ENCODE results near the gene XXYLT1. TPM values are rescaled to one million over a fixed set of nuclear protein-coding genes. Genes with fewer than 3 reads are reported as not detected.

Gene XXYLT1
- total and polyA plus RNA-seq, 2 of the 4 experiments (the other 2 are of a cell fraction) = 14.7 to 18.1 TPM

- Histone ChIP-seq H3K4ac (ENCODE audit: low read depth, low read length) (peak overlapping the region; percentile 77; the same call in 1 of the 2 replicates), H2AFZ (replicated peaks; ENCODE audit: low read length, poor library complexity) (no peak overlapping the region), H3K4me3 (ENCODE audit: insufficient read depth, low read depth, low read length) (no peak overlapping the region), H3K9me3 (ENCODE audit: control insufficient read depth, insufficient read depth, low read length) (no peaks in the 10 kb centered on the region), H3K4me2 (ENCODE audit: low read depth, low read length) (peak overlapping the region; percentile 72; the same call in 1 of the 2 replicates), H4K8ac (ENCODE audit: low read depth in 2 of 2, low read length in 2 of 2) (peak overlapping the region in 1 of 2 experiments; percentile 80; a peak in 2 of 4 replicates), H3K4me1 (ENCODE audit: control insufficient read depth, insufficient read depth, low read length) (peaks cover 20% of the 10 kb centered on the region), H3K18ac (ENCODE audit: low read depth, low read length) (peak overlapping the region; percentile 34; the same call in 1 of the 2 replicates), H3K9ac (ENCODE audit: low read depth, low read length) (no peak overlapping the region), H3K27ac (ENCODE audit: insufficient read depth, low read length) (no peak overlapping the region), H4K91ac (ENCODE audit: insufficient read depth, low read depth, low read length) (no peak overlapping the region), H2BK120ac (ENCODE audit: low read depth, low read length) (peak overlapping the region; percentile 66; the same call in 1 of the 2 replicates), H3K14ac (replicated peaks; ENCODE audit: low read depth, low read length) (peak overlapping the region; percentile 66), H3K56ac (ENCODE audit: extremely low read depth, insufficient read depth, low read length) (no peak overlapping the region), H3K9me1 (ENCODE audit: insufficient read depth, low read length) (peaks cover 13% of the 10 kb centered on the region), H2AK5ac (ENCODE audit: low read depth, low read length) (no peak overlapping the region), H2BK5ac (ENCODE audit: low read depth, low read length, poor library complexity, severe bottlenecking) (no peak overlapping the region), H2AK9ac (replicated peaks; ENCODE audit: low read depth, low read length, poor library complexity) (no peak overlapping the region), H3K23ac (ENCODE audit: low read depth, low read length) (0 out of 2 replicates have a peak overlapping the region, but pooled peaks have one; percentile 41), H2BK15ac (ENCODE audit: low read depth, low read length) (no peak overlapping the region), H2BK20ac (ENCODE audit: low read depth, low read length) (peak overlapping the region; percentile 22; the same call in 1 of the 2 replicates), H3K79me1 (ENCODE audit: low read depth in 1 of 2, low read length in 2 of 2) (peaks cover 31 to 42% of the 10 kb centered on the region in 2 experiments), H3K27me3 (ENCODE audit: control insufficient read depth, insufficient read depth, low read length) (no peaks in the 10 kb centered on the region), H4K20me1 (ENCODE audit: insufficient read depth, low read length) (no peaks in the 10 kb centered on the region), H3K36me3 (ENCODE audit: control insufficient read depth, insufficient read depth, low read length) (no peaks in the 10 kb centered on the region), H4K5ac (ENCODE audit: low read depth, low read length) (peak overlapping the region; percentile 73; the same call in 1 of the 2 replicates)
- TF ChIP-seq RCOR1 (IDR thresholded peaks at IDR 0.05; ENCODE audit: insufficient replicate concordance, low read length) (no peak), BHLHE40 (IDR thresholded peaks at IDR 0.05; ENCODE audit: low read depth, low read length) (no peak), SMC3 (IDR thresholded peaks at IDR 0.05; ENCODE audit: low read depth, low read length) (no peak), CHD1 (IDR thresholded peaks at IDR 0.05; ENCODE audit: low read depth, low read length) (no peak), USF2 (IDR thresholded peaks at IDR 0.05; ENCODE audit: low read depth, low read length) (no peak), RAD21 (IDR thresholded peaks at IDR 0.05; ENCODE audit: low read length) (no peak), NFE2L2 (IDR thresholded peaks at IDR 0.05; ENCODE audit: low read depth, low read length) (no peak), ELK1 (IDR thresholded peaks at IDR 0.05; ENCODE audit: borderline replicate concordance, low read depth, low read length) (no peak), MXI1 (IDR thresholded peaks at IDR 0.05; ENCODE audit: borderline replicate concordance, low read depth, low read length) (no peak), CTCF (conservative IDR thresholded peaks at IDR 0.05; ENCODE audit: low read depth, low read length) (no peak), MAZ (IDR thresholded peaks at IDR 0.05; ENCODE audit: borderline replicate concordance, low read depth, low read length) (no peak), RFX5 (IDR thresholded peaks at IDR 0.05; ENCODE audit: low read depth, low read length) (no peak)
- POLR2A ChIA-PET (ENCODE audit: unreplicated experiment) = no interaction called here
- no CpG with 5 or more reads among the region's 8 CpGs for WGBS, 2 experiments (ENCODE audit: extremely low coverage in 2 of 2, insufficient read length in 1 of 2)
- ATAC-seq (ENCODE audit: low read depth) = no peak
- BruUV-seq (replicated peaks) = no TSS peak
- no peak for DNase-seq
- dilution Hi-C loops (cut with HindIII; ENCODE audit: low sequenced_read_pairs, unreplicated experiment) = no loop called here
- CTCF ChIA-PET = interaction anchor here (1.2 kb wide), 1 partner anchor 10 kb away, joined by 3 read pairs; no protein-coding TSS in a partner anchor
- intact Hi-C loops (cut with micrococcal nuclease) = loop anchor here (5.0 kb wide), 1 partner anchor 87 kb away; no protein-coding TSS in a partner anchor
- in situ Hi-C loops (cut with MboI; ENCODE audit: low sequenced_read_pairs) = no loop called here
These were observed 76.3 kb downstream of the XXYLT1 start for GRCh38 chr3:195194559-195195206.

Measured in IMR-90 (cell line).